Activated CD4-positive, alpha-beta T cell treated with anti-CD3 and anti-CD28 coated beads for 48 hours (primary cell): ENCODE measurements around the gene CCDC34.

Experiments
- DNase-seq: peaks from one replicate; pipeline ENCODE4 v3.0.0-alpha.2; 2020

The CCDC34 gene, protein sequence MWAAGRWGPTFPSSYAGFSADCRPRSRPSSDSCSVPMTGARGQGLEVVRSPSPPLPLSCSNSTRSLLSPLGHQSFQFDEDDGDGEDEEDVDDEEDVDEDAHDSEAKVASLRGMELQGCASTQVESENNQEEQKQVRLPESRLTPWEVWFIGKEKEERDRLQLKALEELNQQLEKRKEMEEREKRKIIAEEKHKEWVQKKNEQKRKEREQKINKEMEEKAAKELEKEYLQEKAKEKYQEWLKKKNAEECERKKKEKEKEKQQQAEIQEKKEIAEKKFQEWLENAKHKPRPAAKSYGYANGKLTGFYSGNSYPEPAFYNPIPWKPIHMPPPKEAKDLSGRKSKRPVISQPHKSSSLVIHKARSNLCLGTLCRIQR

DNA sequence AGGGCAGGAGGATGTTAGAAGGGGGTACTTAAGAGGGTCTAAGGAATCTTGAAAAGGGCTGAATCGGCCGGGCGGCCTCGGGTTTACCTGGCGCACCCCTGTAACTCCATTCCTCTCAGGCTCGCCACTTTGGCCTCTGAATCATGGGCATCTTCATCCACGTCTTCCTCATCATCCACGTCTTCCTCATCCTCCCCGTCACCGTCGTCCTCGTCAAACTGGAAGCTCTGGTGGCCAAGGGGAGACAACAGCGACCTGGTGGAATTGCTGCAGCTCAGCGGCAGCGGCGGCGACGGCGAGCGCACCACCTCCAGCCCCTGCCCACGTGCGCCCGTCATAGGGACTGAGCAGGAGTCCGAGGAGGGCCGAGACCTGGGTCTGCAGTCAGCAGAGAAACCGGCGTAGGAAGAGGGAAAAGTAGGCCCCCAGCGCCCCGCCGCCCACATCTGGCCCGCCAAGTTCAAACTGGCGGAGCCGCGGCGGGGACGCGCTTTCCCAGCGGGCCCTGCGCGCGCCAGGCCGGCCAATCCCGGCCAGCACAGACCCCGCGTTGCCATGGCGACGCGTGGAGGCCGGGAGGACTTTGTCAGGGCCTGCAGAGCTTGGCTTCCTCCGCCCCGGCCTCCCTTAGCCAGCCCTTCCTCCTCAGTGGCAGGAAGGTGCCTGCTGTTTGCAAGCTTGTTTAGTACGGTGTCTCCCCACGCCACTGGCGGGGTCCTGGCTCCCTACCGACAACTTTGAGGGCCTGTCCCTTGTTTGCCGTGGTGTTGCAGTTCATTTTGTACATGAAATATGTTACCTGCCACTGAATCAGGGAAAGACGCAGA lies at the start of gene CCDC34:
TSS of gene CCDC34 (minus strand) at position 467 of the 827 bp plus-strand sequence. CDS start at position 446, 21 bp downstream.
- peak; percentile 90 for DNase-seq

- DNase-seq = no peak
Measured at GRCh38 chr11:27412192-27412691, 49.2 kb upstream of the CCDC34 start.

DNA sequence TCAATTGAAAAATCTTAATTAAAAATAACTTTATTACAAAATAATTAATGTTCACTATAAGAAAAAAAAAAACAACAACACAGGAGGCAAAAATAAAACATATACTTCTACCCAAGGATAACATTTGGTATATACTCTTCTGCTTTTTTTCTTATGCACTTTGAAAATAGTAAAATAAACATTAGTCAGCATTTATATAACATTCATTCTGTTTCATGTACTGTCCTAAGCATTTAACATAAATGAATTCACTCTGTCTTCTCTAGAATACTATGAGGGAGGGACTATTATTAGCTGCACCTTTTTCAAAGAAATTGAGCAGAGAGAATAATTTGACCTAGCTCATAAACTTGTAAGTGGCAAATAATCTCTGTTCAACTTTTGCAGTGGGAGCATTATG lies 48.3 kb upstream of the CCDC34 start:
- no peak for DNase-seq

DNA sequence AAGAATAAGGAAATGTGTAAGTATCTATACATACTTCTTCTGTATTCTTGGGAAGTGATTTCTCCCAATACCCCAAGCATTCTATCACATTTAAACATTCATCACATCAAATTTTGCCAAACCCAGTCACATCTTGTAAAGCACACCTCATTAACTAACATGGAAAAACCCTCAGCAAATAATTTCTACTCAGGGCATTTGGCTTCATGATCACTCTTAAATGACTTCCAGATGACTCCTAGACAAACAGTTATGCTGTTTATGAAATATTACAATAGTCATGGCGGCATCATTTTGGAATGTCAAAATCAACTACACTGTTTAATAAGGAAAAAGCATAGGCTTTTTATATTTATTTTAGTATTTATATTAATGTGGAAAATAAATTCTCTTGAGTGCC lies 47.3 kb upstream of the CCDC34 start:
- DNase-seq = no peak

- DNase-seq = no peak
Measured at GRCh38 chr11:27409742-27410141, 46.7 kb upstream of the CCDC34 start.

DNA sequence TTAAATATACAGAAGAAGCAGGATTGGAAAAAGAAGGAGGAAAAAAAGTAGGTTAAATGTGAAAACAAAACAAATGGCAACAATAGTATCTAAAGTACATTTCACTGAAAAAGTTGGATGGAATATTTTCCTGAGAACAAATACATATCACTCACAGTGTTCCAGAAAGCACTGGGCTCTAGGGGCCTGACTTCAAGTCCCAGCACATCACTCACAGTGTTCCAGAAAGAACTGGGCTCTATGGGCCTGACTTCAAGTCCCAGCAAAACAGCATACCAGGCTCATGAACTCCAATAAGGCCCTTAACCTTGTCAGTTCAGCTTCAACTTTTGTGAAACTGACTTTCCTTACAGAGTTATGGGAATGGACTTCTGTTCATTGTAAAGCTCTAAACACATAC lies 46.0 kb upstream of the CCDC34 start:
- no peak for DNase-seq

- DNase-seq = no peak
Measured at GRCh38 chr11:27408246-27408800, 45.3 kb upstream of the CCDC34 start.

GRCh38 chr11:27406498-27407354 lies 43.7 kb upstream of the CCDC34 start:
- DNase-seq = no peak

DNA sequence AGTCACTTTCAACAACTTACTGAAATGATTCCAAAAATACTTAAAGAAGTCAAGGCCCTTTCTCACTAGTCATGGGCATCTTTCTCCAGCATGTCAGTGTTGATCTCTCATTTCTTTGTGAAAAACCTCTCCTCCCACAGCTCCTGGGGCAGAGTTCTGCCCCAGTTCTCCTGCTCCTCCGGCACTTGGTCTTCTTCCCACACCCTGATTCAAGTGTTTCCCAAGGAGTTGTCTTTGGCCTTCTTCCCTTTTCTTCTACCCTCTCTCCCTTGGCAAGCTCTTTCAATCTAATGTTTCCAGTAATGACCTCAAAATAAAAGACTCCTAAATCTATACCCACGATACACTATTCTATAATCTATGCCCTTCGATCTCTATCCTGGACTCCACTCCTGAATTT lies 42.1 kb upstream of the CCDC34 start:
- DNase-seq = no peak

DNA sequence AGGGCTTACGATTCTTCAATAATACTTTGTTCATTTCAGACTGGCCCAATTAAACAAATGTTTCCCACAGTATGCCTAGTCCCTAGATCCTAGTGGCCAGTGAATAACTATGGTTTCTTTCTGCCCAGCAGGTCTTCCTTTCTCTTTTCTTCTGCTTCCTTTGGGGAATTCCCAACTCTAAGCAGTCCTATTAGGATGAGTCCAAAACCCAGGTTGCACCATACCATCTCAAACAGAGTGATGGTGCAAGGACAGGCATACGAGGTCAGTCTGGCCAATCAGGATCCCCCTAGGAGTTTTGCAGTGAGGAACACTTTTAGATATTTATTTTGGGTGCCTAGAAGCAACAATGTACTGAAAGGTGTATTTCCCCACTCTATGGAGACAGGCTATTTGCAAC lies 41.4 kb upstream of the CCDC34 start:
- DNase-seq = no peak

- DNase-seq = no peak
Measured at GRCh38 chr11:27403195-27403594, 40.2 kb upstream of the CCDC34 start.

DNA sequence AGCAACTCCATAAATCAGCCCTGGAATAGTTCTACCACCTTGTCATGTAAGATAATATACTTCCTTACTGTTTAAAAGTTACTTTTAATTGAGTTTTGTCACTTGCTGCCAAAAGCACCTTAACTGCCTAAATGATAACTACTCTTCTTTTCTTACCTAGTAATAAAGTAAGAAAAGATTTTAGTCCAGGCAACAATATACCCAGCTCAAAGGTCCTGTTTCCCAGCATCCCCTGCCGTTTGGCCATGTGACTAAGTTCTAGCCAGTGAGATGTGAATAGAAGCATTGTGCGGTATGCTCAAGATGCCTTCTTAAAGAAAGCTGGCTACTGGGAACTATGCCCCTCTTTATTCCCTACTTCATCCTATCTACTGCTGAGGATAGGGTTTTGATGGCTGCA lies 39.4 kb upstream of the CCDC34 start:
- no peak for DNase-seq

- DNase-seq = no peak
Measured at GRCh38 chr11:27401833-27402316, 38.9 kb upstream of the CCDC34 start.

GRCh38 chr11:27401280-27401832 lies 38.3 kb upstream of the CCDC34 start:
- no peak for DNase-seq

DNA sequence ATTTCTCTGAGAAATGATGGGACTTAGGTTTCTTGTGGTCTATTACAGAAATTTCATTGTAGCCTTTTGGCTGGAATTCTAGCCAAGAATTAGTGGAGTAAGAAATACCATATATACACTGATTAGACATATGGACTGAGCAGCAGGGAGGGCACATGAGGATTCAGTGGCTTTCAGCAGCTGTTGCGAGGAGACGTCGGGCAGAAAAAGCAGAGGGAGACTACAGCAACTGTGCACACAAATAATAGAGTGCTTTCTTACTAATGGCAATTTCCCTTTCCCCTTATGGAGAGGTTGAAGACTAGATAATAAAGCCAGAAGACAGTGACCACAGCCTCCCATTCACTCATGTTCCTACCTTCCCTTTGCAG lies 35.4 kb upstream of the CCDC34 start:
- no peak for DNase-seq

- no peak for DNase-seq
Measured at GRCh38 chr11:27397624-27398399, 34.8 kb upstream of the CCDC34 start.

DNA sequence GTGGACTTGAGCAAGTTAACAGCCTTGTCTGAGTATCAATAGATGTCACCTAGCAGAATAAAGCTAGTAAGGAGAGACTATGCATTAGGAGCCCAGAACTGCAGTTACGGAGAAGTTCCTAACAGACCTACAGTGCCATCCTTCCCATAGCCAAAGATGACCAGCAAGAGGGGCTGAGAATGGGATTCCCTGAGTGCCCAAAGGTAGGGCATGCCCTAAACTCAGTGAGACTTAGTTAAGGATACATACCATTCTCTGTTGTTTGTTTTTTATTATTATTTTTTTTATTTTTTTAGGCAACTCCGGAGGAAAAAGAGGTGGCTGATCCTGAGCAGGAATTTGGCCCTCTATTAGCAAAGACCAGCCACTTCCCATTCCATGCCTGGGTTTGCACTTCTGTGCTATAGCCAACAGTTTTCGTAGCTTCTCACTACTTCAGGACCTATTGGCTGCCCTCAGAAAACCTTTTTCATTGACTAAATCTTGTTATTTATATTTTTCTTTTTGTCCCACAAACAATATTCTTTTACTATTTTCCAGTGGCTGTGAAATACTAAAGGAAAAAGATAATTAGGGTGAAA lies 33.3 kb upstream of the CCDC34 start:
- DNase-seq = no peak

DNA sequence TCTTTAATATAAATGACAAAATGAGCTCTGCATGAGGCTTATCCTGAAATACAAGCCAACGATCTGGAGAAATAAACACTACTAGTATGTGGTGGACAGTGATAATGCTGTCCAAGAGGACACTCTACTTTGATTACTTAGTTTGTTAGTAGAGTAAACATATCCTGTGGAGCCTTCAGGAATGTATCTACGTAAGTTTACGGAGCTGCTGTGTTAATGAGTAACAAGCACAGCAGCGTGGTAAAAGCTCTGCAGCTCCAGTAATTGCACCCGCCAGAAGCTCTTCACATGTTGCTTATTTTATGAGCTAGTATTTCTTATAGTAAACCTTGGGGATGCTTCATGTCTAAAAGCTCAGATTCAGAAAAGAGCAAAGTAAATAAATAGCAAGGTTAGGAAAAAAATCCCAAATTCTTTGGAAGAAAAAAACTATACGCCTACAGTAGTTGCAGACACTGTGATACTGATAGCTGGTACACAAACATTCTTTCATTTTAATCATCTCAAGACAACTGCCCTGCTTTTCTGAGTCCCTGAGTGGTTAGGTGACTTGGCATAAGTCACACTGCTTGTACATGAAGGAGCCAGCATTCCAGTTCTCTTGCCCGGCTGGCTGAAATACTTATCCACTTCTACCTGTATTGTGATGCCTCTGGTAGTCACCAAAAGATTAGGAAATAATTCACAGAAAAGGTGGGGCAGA lies 32.7 kb upstream of the CCDC34 start:
- no peak for DNase-seq

DNA sequence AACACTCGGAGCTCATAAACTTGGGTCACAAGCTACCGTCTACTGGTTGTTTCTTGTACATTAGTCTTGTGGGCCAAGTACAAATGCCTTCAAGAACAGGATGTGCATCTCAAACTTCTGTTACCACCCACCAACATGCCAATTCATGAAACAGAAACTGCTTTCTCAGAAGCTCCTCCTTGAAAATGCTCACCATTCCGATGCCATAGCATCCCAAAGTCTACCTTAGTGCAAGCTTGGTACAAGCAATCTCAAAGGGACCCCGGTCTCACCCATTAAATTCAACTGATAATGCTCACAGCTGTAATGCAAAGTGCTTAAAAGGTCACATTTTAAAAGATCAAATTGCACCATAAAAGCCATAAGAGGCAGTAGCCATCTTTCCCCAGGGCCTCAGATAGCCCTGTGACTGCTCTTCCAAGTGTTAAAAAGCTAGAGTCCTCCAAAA lies 31.8 kb upstream of the CCDC34 start:
- DNase-seq = no peak
